Ovary (tissue), 9 donors: ENCODE data around the gene NFIB. TPM values are rescaled to one million over a fixed set of nuclear protein-coding genes. Genes with fewer than 3 reads are reported as not detected.

Experiments used
- DNase-seq, 5 donors: peaks; one replicate each; pipeline ENCODE4 v3.0.0-alpha.2; 2019 to 2020
- H3K27ac ChIP-seq, 2 donors: fragments of 200-600 bp; one replicate each; pipeline versions ENCODE4 v1.5.1 to v1.8.0; 2019 to 2022
- H3K27me3 ChIP-seq: fragments of 200-600 bp; one replicate; pipeline ENCODE4 v1.8.0; 2022
- H3K36me3 ChIP-seq: fragments of 200-600 bp; sonication (generic); one replicate; pipeline ENCODE4 v1.5.1; 2019
- H3K4me1 ChIP-seq: one replicate; pipeline ENCODE4 v1.8.1; 2013; ENCODE audit warnings: mild to moderate bottlenecking, moderate library complexity; ENCODE audit not compliant: insufficient read depth
- H3K4me3 ChIP-seq: fragments of 200-600 bp; sonication (generic); one replicate; pipeline ENCODE4 v1.5.1; 2017
- H3K9me3 ChIP-seq, 2 donors: fragments of 200-600 bp in 1 of 2; sonication (generic) in 1 of 2; one replicate each; pipeline versions ENCODE4 v1.5.1 to v1.8.1; 2013 to 2019; ENCODE audit warnings: mild to moderate bottlenecking in 1 of 2, moderate library complexity in 1 of 2
- EP300 ChIP-seq: sonication (generic); formaldehyde crosslinking; IDR thresholded peaks from one replicate; pipeline ENCODE4 v1.6.1; 2017; ENCODE audit warnings: antibody characterized with exemption
- POLR2A ChIP-seq: fragments of 450-650 bp; IDR thresholded peaks from one replicate; pipeline ENCODE4 v1.6.1; 2017; ENCODE audit warnings: antibody characterized with exemption, mild to moderate bottlenecking, moderate library complexity
- WGBS, 3 donors: extraction: QIAGEN DNeasy Blood & Tissue Kit in 1 of 3; methylation state at CpG; one replicate each; pipeline versions ENCODE4 v1.1.5 to v1.1.7; 2013 to 2017; 5-methylcytosine and 5-hydroxymethylcytosine counted together
- intact Hi-C, 4 donors: fragments of 100-400 bp; cut with DNase I; formaldehyde crosslinking; loops; one replicate each; pipeline versions ENCODE4 v1.11.0 to v1.15.1; 2022 to 2023
- polyA plus RNA-seq, 2 donors: library from polyadenylated mRNA; stranded (reverse); fragments of 200-250 nt in 1 of 2; fragments of 350-450 nt in 1 of 2; fragmentation: Illumina TruSeq in 1 of 2; extraction: RNeasy Lipid Tissue Mini Kit (QIAGEN cat#74804) in 1 of 2; gene quantifications; one replicate each; pipeline ENCODE4 v1.2.3, GENCODE V29; 2013 to 2014
- total RNA-seq, 7 donors: library from RNA; depleted of rRNA in 2 of 7; stranded (reverse); fragments of >200 nt in 2 of 7; fragmentation: NEBNext Ultra II Directional in 3 of 7; extraction: Animal tissue kit (Norgen Biotek cat#: 25700) in 3 of 7; gene quantifications; one replicate each; pipeline versions ENCODE4 v1.1.0 to v1.2.4, GENCODE V29; 2016 to 2023
- TF ChIP-seq, protein P1 (sequence below), 3 donors: fragments of 450-650 bp in 2 of 3; fragments of 200-600 bp in 1 of 3; IDR thresholded peaks; one replicate each; pipeline versions ENCODE4 v1.5.1 to v1.8.0; 2016 to 2022; ENCODE audit warnings: antibody characterized with exemption in 3 of 3, mild to moderate bottlenecking in 1 of 3
- donor health status: DM: no; HTN: no; CAD: no; lungs with moderate emphysema.
- donor health status: DM: no; HTN: no; CAD: no.
- donor health status: Bipolar disorder and iron deficiency.
- donor health status: DM: yes; HTN: yes; CAD: no.
- donor health status: DM: no; HTN: no; CAD: no.
- donor health status: DM: yes; HTN: yes; CAD: no.

NFIB gene
- total and polyA plus RNA-seq, 9 donors, result 8.7 to 111 (median 53.2) TPM

GRCh38 chr9:14352503-14352902 lies 38.6 kb upstream of the NFIB start:
- Histone ChIP-seq H3K27ac (no peak overlapping the region), H3K4me3 (no peak overlapping the region), H3K27me3 (no peaks in the 10 kb centered on the region), H3K36me3 (no peaks in the 10 kb centered on the region), H3K9me3 (no peaks in the 10 kb centered on the region), H3K4me1 (peaks cover 2% of the 10 kb centered on the region)
- 65 to 84% (median 76%) methylated on average over 4 of the region's 4 CpGs for WGBS, 3 donors
- TF ChIP-seq, protein P1, sequence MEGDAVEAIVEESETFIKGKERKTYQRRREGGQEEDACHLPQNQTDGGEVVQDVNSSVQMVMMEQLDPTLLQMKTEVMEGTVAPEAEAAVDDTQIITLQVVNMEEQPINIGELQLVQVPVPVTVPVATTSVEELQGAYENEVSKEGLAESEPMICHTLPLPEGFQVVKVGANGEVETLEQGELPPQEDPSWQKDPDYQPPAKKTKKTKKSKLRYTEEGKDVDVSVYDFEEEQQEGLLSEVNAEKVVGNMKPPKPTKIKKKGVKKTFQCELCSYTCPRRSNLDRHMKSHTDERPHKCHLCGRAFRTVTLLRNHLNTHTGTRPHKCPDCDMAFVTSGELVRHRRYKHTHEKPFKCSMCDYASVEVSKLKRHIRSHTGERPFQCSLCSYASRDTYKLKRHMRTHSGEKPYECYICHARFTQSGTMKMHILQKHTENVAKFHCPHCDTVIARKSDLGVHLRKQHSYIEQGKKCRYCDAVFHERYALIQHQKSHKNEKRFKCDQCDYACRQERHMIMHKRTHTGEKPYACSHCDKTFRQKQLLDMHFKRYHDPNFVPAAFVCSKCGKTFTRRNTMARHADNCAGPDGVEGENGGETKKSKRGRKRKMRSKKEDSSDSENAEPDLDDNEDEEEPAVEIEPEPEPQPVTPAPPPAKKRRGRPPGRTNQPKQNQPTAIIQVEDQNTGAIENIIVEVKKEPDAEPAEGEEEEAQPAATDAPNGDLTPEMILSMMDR (IDR thresholded peaks at IDR 0.05), result no peak
- TF ChIP-seq POLR2A (no peak), EP300 (no peak)
- no peak for DNase-seq
- intact Hi-C loops, result loop anchor here in 3 of 4 donors (5.0 to 10.0 kb wide), 5 partner anchors 905 to 998 kb away; no protein-coding TSS in a partner anchor

DNA sequence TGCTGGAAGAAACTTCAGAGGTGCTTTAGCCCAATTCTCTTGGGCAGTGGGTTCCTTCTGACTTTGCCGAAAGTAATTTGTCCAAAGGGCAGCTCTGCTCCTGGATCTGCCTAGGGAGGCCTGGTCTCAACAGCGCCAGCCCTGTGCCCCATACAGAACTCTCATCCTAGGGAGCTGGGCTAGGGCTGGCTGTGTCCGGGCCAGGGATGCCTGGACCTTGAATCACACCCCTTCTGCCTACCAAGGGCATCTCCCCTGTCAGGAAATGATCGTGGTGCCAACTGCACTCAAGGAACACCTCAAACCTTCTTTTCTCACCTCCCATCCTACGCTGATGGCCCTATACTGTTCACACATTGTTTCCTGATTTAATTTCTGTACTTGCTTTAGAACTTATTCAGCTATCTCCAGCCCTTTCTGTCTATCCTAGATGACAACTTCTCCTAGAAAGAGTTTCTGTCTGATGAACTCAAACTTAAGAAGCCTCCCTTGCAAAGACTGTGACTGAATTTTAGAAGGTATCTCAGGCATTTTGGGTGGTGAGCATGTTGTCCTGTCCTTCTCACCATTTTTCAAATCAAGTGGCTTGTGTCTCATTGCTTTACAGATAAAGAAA lies 37.4 kb upstream of the NFIB start:
- Histone ChIP-seq H3K4me3 (no peak overlapping the region), H3K36me3 (no peaks in the 10 kb centered on the region), H3K9me3 (no peaks in the 10 kb centered on the region), H3K4me1 (peaks cover 4% of the 10 kb centered on the region), H3K27me3 (no peaks in the 10 kb centered on the region), H3K27ac (no peak overlapping the region)
- intact Hi-C loops, result loop anchor here in 3 of 4 donors (5.0 to 10.0 kb wide), 5 partner anchors 904 to 997 kb away; no protein-coding TSS in a partner anchor
- DNase-seq, result no peak
- WGBS, 3 donors, result 72 to 92% (median 90%) methylated on average over 5 of the region's 5 CpGs
- TF ChIP-seq, protein P1 (IDR thresholded peaks at IDR 0.05), result no peak
- TF ChIP-seq POLR2A (no peak), EP300 (no peak)

DNA sequence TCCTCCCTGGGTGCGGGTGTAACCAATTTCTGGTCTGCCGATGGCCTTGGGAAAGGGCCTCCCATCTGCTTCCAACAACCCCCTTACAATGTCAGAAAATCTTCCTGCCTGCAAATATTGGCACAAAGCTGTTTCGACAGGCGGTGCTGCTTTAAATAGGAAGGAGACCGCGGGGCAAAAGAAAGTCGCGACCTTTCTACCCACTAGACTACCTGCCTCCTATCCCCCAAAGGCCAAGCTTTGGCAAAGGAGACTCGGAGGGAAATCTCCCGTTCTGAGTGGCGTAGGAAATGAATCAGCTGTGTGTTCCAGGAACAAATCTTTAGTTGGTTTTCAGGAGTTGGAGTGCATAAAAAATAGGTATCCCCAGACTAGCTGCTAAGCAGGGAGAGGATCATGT lies 36.8 kb upstream of the NFIB start:
- 63 to 95% (median 89%) methylated on average over 11 of the region's 11 CpGs for WGBS, 3 donors
- Histone ChIP-seq H3K4me3 (no peak overlapping the region), H3K27me3 (no peaks in the 10 kb centered on the region), H3K4me1 (peaks cover 4% of the 10 kb centered on the region), H3K27ac (no peak overlapping the region), H3K36me3 (no peaks in the 10 kb centered on the region), H3K9me3 (no peaks in the 10 kb centered on the region)
- TF ChIP-seq POLR2A (no peak), EP300 (no peak)
- TF ChIP-seq, protein P1 (IDR thresholded peaks at IDR 0.05), result no peak
- intact Hi-C loops, result loop anchor here in 3 of 4 donors (5.0 to 10.0 kb wide), 5 partner anchors 903 to 996 kb away; no protein-coding TSS in a partner anchor
- DNase-seq, result no peak

DNA sequence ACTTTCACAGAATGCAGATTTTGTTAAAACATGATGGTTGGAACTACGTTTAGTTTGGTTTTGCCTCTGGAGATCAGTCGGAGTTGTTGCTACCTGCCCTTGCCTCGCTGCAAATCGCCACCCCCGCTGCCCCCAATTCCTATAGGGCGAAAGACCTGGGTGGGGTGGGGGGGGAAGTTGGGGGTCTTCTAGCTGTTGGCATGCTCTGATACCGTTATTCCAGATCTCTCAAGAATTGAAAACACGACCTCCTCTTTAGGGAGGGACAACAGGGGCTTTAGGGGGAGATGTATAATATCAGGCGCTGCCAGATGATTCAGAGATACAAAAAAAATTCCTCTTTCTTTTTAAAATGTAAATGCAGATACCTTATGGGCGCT lies 36.4 kb upstream of the NFIB start:
- Histone ChIP-seq H3K4me3 (no peak overlapping the region), H3K9me3 (no peaks in the 10 kb centered on the region), H3K27me3 (no peaks in the 10 kb centered on the region), H3K27ac (no peak overlapping the region), H3K4me1 (peaks cover 4% of the 10 kb centered on the region), H3K36me3 (no peaks in the 10 kb centered on the region)
- no peak for DNase-seq
- 71 to 97% (median 94%) methylated on average over 10 of the region's 10 CpGs for WGBS, 3 donors
- intact Hi-C loops, result loop anchor here in 3 of 4 donors (5.0 to 10.0 kb wide), 5 partner anchors 903 to 996 kb away; no protein-coding TSS in a partner anchor
- TF ChIP-seq POLR2A (no peak), EP300 (no peak)
- TF ChIP-seq, protein P1 (IDR thresholded peaks at IDR 0.05), result no peak
